GM18505 (cell line): ENCODE results near the gene AGPAT4.
"Not testable (repeated sequence)": the region's sequence is repeated elsewhere in the genome, so short reads cannot be mapped to it uniquely, and the experiment has no call there.

Source experiments
- ATAC-seq: cut with Tn5 transposase; IDR thresholded peaks from one replicate; pipeline ENCODE4 v1.9.1; 2021; ENCODE audit not compliant: unreplicated experiment
- POLR2A ChIP-seq: IDR thresholded peaks from 4 replicates; pipeline ENCODE4 v1.6.1; 2011; ENCODE audit warnings: borderline replicate concordance; ENCODE audit not compliant: insufficient read depth, insufficient read length; ENCODE audit errors: extremely low read depth

The AGPAT4 gene

GRCh38 chr6:161235776-161236633 is 37.9 kb downstream of the AGPAT4 start:
- TF ChIP-seq POLR2A = no peak
- no peak for ATAC-seq

GRCh38 chr6:161233986-161234661 is 39.7 kb downstream of the AGPAT4 start:
- no peak for ATAC-seq

GRCh38 chr6:161232467-161232866 is 41.4 kb downstream of the AGPAT4 start:
- TF ChIP-seq POLR2A = no peak
- ATAC-seq = no peak

More at GRCh38 chr6:161233986-161234661, 39.7 kb downstream of the AGPAT4 start:
- no peak for TF ChIP-seq POLR2A

- no peak for ATAC-seq
- no peak for TF ChIP-seq POLR2A
Observed at GRCh38 chr6:161232010-161232409, 41.9 kb downstream of the AGPAT4 start.

- no peak for TF ChIP-seq POLR2A
- ATAC-seq = no peak
Observed at GRCh38 chr6:161230339-161230738, 43.5 kb downstream of the AGPAT4 start.

- peak; percentile 67 for ATAC-seq
- no peak for TF ChIP-seq POLR2A
Observed at GRCh38 chr6:161228921-161229591, 44.8 kb downstream of the AGPAT4 start.

GRCh38 chr6:161228096-161228495 is 45.8 kb downstream of the AGPAT4 start:
- ATAC-seq = no peak
- TF ChIP-seq POLR2A = no peak

GRCh38 chr6:161227004-161227960 is 46.6 kb downstream of the AGPAT4 start:
- no peak for ATAC-seq
- no peak for TF ChIP-seq POLR2A

- ATAC-seq = no peak
Observed at GRCh38 chr6:161226009-161226964, 47.6 kb downstream of the AGPAT4 start.

GRCh38 chr6:161225681-161226008 is 48.2 kb downstream of the AGPAT4 start:
- no peak for ATAC-seq
- no peak for TF ChIP-seq POLR2A

More at GRCh38 chr6:161226009-161226964, 47.6 kb downstream of the AGPAT4 start:
- no peak for TF ChIP-seq POLR2A

GRCh38 chr6:161224951-161225680 is 48.7 kb downstream of the AGPAT4 start:
- not testable (repeated sequence) for ATAC-seq
